T-cell (primary cell): Measurements from ENCODE around the gene SCLY. TPM values are rescaled to one million over a fixed set of nuclear protein-coding genes. Genes with fewer than 3 reads are reported as not detected.
A peak's percentile ranks its signal among the peaks of the same experiment; 100 is the strongest.

ENCODE experiments used
- ATAC-seq, 4 experiments: fragments of 200-7000 bp in 3 of 4; fragments of 150-1000 bp in 1 of 4; cut with Tn5 transposase; replicated peaks in 1 of 4; 1 replicate in 3 of 4; 2 replicates in 1 of 4; pipeline ENCODE4 v1.10.0; 2021; ENCODE audit warnings: moderate library complexity in 3 of 4, mild to moderate bottlenecking in 2 of 4, moderate number of reproducible peaks in 1 of 4
- CTCF ChIA-PET, 2 donors: fragments of 300-600 bp; sonication (Branson Sonifier 250); formaldehyde crosslinking; loops; one replicate each; lab custom pipeline; 2022; ENCODE audit warnings: antibody characterized with exemption in 2 of 2; lab: Charles Lee
- POLR2A ChIA-PET, 2 donors: fragments of 300-600 bp; sonication (Branson Sonifier 250); formaldehyde crosslinking; loops; one replicate each; lab custom pipeline; 2022; ENCODE audit warnings: antibody characterized with exemption in 2 of 2; lab: Charles Lee
- DNase-seq, 35 experiments: peaks; one replicate each; pipeline versions ENCODE4 v3.0.0 to v3.0.0-alpha.2; 2013 to 2023
- H3K27ac ChIP-seq: one replicate; pipeline ENCODE4 v1.5.1; 2013; ENCODE audit warnings: low read length
- H3K27me3 ChIP-seq, 2 experiments: replicated peaks in 1 of 2; 1 replicate in 1 of 2; 2 replicates in 1 of 2; pipeline versions ENCODE4 v1.6.1 to v1.7.0; 2013; ENCODE audit warnings: low read length in 1 of 2, mixed read lengths in 1 of 2; ENCODE audit not compliant: control insufficient read depth in 2 of 2, insufficient read depth in 2 of 2; ENCODE audit errors: extremely low read depth in 1 of 2
- H3K36me3 ChIP-seq, 2 donors: 1 replicate in 1 of 2; 2 replicates in 1 of 2; pipeline versions ENCODE4 v1.6.1 to v1.7.0; 2013; ENCODE audit warnings: low read length in 1 of 2; ENCODE audit not compliant: control insufficient read depth in 2 of 2, insufficient read depth in 1 of 2; ENCODE audit errors: extremely low read depth in 1 of 2
- H3K4me1 ChIP-seq, 2 experiments: 1 replicate in 1 of 2; 2 replicates in 1 of 2; pipeline versions ENCODE4 v1.6.1 to v1.7.0; 2013; ENCODE audit warnings: low read length in 2 of 2, mixed read lengths in 1 of 2; ENCODE audit not compliant: insufficient read depth in 2 of 2, control insufficient read depth in 1 of 2; ENCODE audit errors: extremely low read depth in 1 of 2
- H3K4me3 ChIP-seq, 2 donors: 1 replicate in 1 of 2; 2 replicates in 1 of 2; pipeline versions ENCODE4 v1.5.1 to v1.7.0; 2013; ENCODE audit warnings: mild to moderate bottlenecking in 2 of 2, low read length in 1 of 2, moderate library complexity in 1 of 2; ENCODE audit not compliant: control insufficient read depth in 1 of 2; ENCODE audit errors: extremely low read depth in 1 of 2
- H3K9me3 ChIP-seq: 2 replicates; pipeline ENCODE4 v1.7.0; 2013
- H3K27ac Mint-ChIP-seq, 2 donors: one replicate each; pipeline ENCODE4 v1.8.0; 2020 to 2021; ENCODE audit warnings: mild to moderate bottlenecking in 2 of 2, mixed read lengths in 2 of 2
- H3K27me3 Mint-ChIP-seq, 2 donors: one replicate each; pipeline ENCODE4 v1.8.0; 2021 to 2022; ENCODE audit warnings: mixed read lengths in 2 of 2
- H3K36me3 Mint-ChIP-seq: one replicate; pipeline ENCODE4 v1.8.0; 2021; ENCODE audit warnings: mixed read lengths
- H3K4me1 Mint-ChIP-seq, 3 donors: one replicate each; pipeline ENCODE4 v1.8.0; 2020 to 2022; ENCODE audit warnings: mixed read lengths in 3 of 3, mild to moderate bottlenecking in 1 of 3
- H3K4me3 Mint-ChIP-seq, 3 donors: one replicate each; pipeline ENCODE4 v1.8.0; 2020 to 2022; ENCODE audit warnings: mild to moderate bottlenecking in 3 of 3, mixed read lengths in 3 of 3, moderate library complexity in 3 of 3
- H3K9me3 Mint-ChIP-seq, 3 donors: one replicate each; pipeline ENCODE4 v1.8.0; 2020 to 2022; ENCODE audit warnings: mixed read lengths in 3 of 3
- WGBS: methylation state at CpG from one replicate; pipeline ENCODE4 v1.1.5; 2013; ENCODE audit warnings: missing lambda C conversion rate; ENCODE audit not compliant: insufficient coverage; 5-methylcytosine and 5-hydroxymethylcytosine counted together
- total RNA-seq, 35 experiments: library from RNA in 6 of 35; stranded (reverse) in 6 of 35; fragments of 120-200 nt in 1 of 35; gene quantifications; one replicate each; pipeline versions ENCODE4 v1.2.1 to v1.2.4 and lab custom pipeline; 2013 to 2026

SCLY gene
- total RNA-seq, 5 donors from 2014 or later (not counting 1 experiment from before 2014, with no cell fraction given): 19.2 to 30.0 (median 25.2) TPM

DNA sequence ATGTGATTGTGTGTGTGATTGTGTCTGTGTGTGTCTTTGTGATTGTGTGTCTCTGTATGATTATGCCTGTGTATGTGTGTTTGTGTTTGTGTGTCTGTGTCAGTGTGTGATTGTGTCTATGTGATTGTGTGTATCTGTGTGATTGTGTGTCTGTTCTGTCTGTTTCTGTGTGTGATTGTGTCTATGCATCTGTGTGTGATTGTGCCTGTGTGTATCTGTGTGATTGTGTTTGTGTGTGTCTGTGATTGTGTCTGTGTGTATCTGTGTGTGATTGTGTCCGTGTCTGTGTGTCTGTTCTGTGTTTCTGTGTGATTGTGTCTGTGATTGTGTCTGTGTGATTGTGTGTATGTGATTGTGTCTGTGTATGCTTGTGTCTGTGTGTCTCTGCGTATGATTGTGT lies 65.5 kb downstream of the SCLY start:
- Histone ChIP-seq H3K4me3 (no peak overlapping the region), H3K36me3 (no peaks in the 10 kb centered on the region), H3K27me3 (peaks cover 0 to 15% of the 10 kb centered on the region in 2 experiments), H3K27ac (no peak overlapping the region), H3K4me1 (peaks cover 0 to 6% of the 10 kb centered on the region in 2 experiments), H3K9me3 (no peaks in the 10 kb centered on the region)
- Mint-ChIP-seq H3K9me3 (no peaks in the 10 kb centered on the region), H3K36me3 (no peaks in the 10 kb centered on the region), H3K27ac (no peak overlapping the region), H3K27me3 (no peaks in the 10 kb centered on the region), H3K4me3 (no peak overlapping the region), H3K4me1 (no peaks in the 10 kb centered on the region)
- CTCF ChIA-PET: no interaction called here
- WGBS: 95% methylated on average over 2 of the region's 2 CpGs
- DNase-seq (no peak), ATAC-seq (no peak)
- POLR2A ChIA-PET: no interaction called here

DNA sequence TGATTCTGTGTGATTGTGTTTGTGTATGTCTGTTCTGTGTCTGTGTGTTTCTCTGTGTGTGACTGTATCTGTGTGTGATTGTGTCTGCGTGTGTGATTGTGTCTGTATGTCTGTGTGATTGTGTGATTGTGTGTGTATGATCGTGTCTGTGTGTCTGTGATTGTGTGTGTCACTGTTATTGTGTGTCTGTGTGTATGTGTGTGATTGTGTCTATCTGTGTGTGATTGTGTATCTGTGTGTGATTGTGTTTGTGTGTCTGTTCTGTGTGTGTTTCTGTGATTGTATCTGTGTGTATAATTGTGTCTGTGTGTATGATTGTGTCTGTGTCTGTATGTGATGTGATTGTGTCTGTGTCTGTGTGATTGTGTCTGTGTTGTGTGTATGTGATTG lies 66.0 kb downstream of the SCLY start:
- no peaks in the 10 kb centered on the region for H3K27me3 Mint-ChIP-seq
- POLR2A ChIA-PET: no interaction called here
- H3K27ac Mint-ChIP-seq: no peak overlapping the region
- DNase-seq: no peak
- Histone ChIP-seq H3K4me3 (no peak overlapping the region), H3K9me3 (no peaks in the 10 kb centered on the region), H3K36me3 (no peaks in the 10 kb centered on the region), H3K4me1 (peaks cover 0 to 6% of the 10 kb centered on the region in 2 experiments), H3K27me3 (peaks cover 0 to 13% of the 10 kb centered on the region in 2 experiments), H3K27ac (no peak overlapping the region)
- no peaks in the 10 kb centered on the region for H3K9me3 Mint-ChIP-seq
- no peak for ATAC-seq
- H3K4me1 Mint-ChIP-seq: no peaks in the 10 kb centered on the region
- H3K4me3 Mint-ChIP-seq: no peak overlapping the region
- 97% methylated on average over 2 of the region's 2 CpGs for WGBS
- CTCF ChIA-PET: no interaction called here
- H3K36me3 Mint-ChIP-seq: no peaks in the 10 kb centered on the region

DNA sequence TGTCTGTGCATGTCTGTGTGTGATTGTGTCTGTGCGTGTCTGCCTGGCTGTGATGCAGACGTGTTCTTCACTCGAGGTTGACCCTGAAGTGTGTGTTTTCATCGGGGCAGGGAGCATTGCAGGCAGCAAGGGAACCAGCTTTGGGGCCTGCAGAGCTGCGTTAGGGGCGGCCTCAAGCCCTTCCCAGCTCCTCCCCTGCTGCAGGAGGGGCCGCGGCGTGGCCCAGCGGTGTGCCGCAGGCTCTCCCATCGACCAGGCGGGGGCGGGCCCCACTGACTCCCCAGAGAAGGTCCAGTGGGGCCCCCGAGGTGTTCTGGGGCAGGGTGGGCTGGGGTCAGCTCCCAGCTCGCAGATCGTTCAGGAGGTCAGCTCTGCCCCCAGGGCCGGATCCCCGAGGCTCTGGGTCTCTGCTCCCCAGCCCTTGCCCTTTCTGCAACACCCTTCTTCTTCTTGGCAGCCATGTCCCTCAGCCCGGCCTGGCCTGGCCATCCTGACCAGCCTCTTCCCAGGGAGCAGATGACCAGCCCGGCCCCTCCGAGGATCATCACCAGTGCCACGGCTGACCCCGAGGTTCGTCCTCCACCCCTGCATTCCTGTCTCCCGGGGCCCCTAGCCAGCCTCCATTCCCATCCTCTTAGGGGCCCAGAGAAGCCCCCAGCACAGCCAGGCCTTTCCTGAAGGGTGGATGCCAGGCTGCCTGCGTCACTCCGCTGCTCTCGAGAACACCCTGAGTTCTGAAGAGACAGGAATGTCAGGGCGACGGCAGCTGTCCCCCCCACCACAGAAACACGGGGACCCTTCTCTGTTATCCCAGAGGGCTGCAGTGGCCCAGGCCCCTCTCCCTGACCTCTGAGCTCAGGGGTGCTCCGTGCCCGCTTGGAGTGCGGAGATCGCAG lies 66.6 kb downstream of the SCLY start:
- no peak overlapping the region for H3K4me3 ChIP-seq
- Mint-ChIP-seq H3K4me1 (no peaks in the 10 kb centered on the region), H3K36me3 (no peaks in the 10 kb centered on the region), H3K4me3 (no peak overlapping the region), H3K27me3 (no peaks in the 10 kb centered on the region), H3K9me3 (no peaks in the 10 kb centered on the region), H3K27ac (no peak overlapping the region)
- H3K4me1 ChIP-seq: peaks cover 0 to 6% of the 10 kb centered on the region in 2 experiments
- no peaks in the 10 kb centered on the region for H3K36me3 ChIP-seq
- H3K27ac ChIP-seq: no peak overlapping the region
- H3K9me3 ChIP-seq: no peaks in the 10 kb centered on the region
- H3K27me3 ChIP-seq: peaks cover 0 to 9% of the 10 kb centered on the region in 2 experiments
- ChIA-PET CTCF (no interaction called here), POLR2A (no interaction called here)
- DNase-seq (peak in 1 of 35 experiments; percentile 23), ATAC-seq (peak in 3 of 4 experiments; percentile 44 to 65 (median 45))
- 77% methylated on average over 28 of the region's 36 CpGs for WGBS

DNA sequence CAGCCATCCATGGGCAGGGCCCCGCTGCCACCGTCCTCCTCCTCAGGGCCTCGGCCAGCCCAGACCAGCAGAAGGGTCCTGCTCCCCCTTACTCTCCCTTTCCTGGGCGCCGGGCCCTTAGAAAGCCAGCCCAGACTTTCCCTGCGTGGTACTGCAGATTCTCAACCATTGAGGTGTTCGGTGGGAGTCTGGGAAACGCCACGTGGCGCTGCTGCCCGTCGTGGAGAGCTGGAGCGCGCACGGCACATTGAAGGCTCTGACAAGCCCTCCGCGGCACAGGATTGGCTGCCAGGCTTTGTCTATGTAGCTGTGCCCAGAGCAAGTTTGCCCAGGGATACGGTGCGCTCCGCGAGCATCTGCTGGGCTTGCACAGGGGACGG lies 67.2 kb downstream of the SCLY start:
- Mint-ChIP-seq H3K4me3 (no peak overlapping the region), H3K36me3 (no peaks in the 10 kb centered on the region), H3K27me3 (no peaks in the 10 kb centered on the region), H3K9me3 (no peaks in the 10 kb centered on the region), H3K4me1 (no peaks in the 10 kb centered on the region), H3K27ac (no peak overlapping the region)
- H3K27me3 ChIP-seq: peaks cover 0 to 9% of the 10 kb centered on the region in 2 experiments
- peaks cover 0 to 6% of the 10 kb centered on the region in 2 experiments for H3K4me1 ChIP-seq
- POLR2A ChIA-PET: no interaction called here
- H3K27ac ChIP-seq: no peak overlapping the region
- no peak overlapping the region for H3K4me3 ChIP-seq
- DNase-seq (no peak), ATAC-seq (no peak)
- WGBS: 86% methylated on average over 17 of the region's 22 CpGs
- no peaks in the 10 kb centered on the region for H3K9me3 ChIP-seq
- H3K36me3 ChIP-seq: no peaks in the 10 kb centered on the region
- CTCF ChIA-PET: no interaction called here

DNA sequence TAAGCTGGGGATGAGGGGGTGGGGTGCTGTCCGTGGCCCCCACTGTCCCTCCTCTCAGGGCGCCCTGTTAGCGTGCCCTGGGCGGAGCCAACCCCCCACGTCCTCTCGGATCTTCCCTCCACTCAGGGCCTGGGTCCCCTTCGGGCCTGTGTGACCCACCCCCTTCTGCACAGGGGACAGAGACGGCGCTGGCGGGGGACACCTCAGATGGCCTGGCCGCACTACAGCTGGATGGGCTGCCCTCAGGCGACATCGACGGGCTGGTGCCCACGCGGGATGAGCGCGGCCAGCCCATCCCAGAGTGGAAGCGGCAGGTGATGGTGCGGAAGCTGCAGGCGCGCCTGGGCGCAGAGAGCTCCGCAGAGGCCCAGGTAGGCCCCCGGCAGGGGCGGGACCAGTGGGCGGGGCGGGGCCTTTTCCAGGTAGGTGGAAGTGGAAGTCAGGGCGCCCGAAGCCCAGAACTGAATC lies 67.8 kb downstream of the SCLY start:
- CTCF ChIA-PET: interaction anchor here in 1 of 2 donors (0.5 kb wide), 1 partner anchor 9 kb away, joined by 3 read pairs; no protein-coding TSS in a partner anchor
- H3K27me3 ChIP-seq: peaks cover 0 to 9% of the 10 kb centered on the region in 2 experiments
- no peaks in the 10 kb centered on the region for H3K9me3 ChIP-seq
- POLR2A ChIA-PET: no interaction called here
- ATAC-seq (no peak), DNase-seq (no peak)
- H3K4me1 ChIP-seq: peaks cover 0 to 6% of the 10 kb centered on the region in 2 experiments
- no peak overlapping the region for H3K27ac Mint-ChIP-seq
- H3K4me3 ChIP-seq: no peak overlapping the region
- H3K27ac ChIP-seq: no peak overlapping the region
- H3K4me3 Mint-ChIP-seq: no peak overlapping the region
- no peaks in the 10 kb centered on the region for H3K36me3 ChIP-seq
- H3K27me3 Mint-ChIP-seq: no peaks in the 10 kb centered on the region
- no peaks in the 10 kb centered on the region for H3K36me3 Mint-ChIP-seq
- 69% methylated on average over 28 of the region's 30 CpGs for WGBS
- H3K9me3 Mint-ChIP-seq: no peaks in the 10 kb centered on the region
- H3K4me1 Mint-ChIP-seq: no peaks in the 10 kb centered on the region

DNA sequence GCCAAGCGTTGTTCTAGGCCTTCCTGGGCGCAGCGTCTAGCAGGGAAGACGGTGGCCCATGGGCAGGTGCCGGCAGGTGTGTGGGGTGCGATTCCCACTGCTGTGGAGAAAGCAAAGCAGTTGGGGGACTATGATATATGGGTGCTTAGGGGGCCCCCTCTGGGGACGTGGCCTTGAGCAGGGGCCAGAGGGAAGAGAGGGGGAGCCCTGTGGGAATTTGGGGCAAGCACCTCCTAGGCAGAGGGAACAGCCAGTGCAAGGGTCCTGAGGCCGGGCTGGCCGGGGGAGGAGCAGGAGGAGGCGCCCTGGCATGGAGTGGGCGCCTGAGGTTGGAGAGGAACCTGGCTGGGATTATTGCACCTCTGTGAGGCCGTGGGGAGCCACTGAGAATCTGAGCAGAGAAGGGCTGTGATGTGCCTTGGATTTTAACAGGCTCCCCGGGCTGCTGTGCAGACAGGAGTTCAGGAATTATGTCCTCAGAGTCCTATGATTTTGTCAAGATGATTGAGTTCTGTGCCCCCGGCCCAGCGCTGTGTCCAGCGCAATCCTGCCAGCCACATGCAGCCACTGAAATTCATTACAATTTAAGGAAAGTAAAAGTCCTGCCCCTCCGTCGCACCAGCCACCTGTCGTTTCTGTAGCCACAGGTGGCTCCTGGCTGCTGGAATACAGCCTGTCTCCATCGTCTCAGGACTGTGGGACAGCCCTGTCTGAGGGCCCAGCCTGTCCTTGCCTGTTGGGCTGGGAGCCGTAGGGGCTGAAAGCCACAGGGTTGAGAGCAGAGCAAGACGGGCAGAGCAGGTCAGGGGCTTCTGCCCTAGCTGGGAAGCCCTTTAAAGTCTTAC lies 68.6 kb downstream of the SCLY start:
- peaks cover 0 to 9% of the 10 kb centered on the region in 2 experiments for H3K27me3 ChIP-seq
- H3K27ac ChIP-seq: no peak overlapping the region
- no peak overlapping the region for H3K4me3 ChIP-seq
- H3K9me3 ChIP-seq: no peaks in the 10 kb centered on the region
- no peaks in the 10 kb centered on the region for H3K27me3 Mint-ChIP-seq
- no peak for ATAC-seq
- no peak overlapping the region for H3K4me3 Mint-ChIP-seq
- H3K9me3 Mint-ChIP-seq: no peaks in the 10 kb centered on the region
- H3K36me3 ChIP-seq: no peaks in the 10 kb centered on the region
- CTCF ChIA-PET: interaction anchor here in 1 of 2 donors (0.5 kb wide), 1 partner anchor 10 kb away, joined by 3 read pairs; no protein-coding TSS in a partner anchor
- H3K36me3 Mint-ChIP-seq: no peaks in the 10 kb centered on the region
- peaks cover 0 to 6% of the 10 kb centered on the region in 2 experiments for H3K4me1 ChIP-seq
- POLR2A ChIA-PET: no interaction called here
- no peak overlapping the region for H3K27ac Mint-ChIP-seq
- DNase-seq: no peak
- 88% methylated on average over 22 of the region's 22 CpGs for WGBS
- H3K4me1 Mint-ChIP-seq: no peaks in the 10 kb centered on the region
